Amygdala (tissue), 56 donors: ENCODE measurements around the gene MCUR1.
A peak's percentile ranks its signal among the peaks of the same experiment; 100 is the strongest.
"Not testable (repeated sequence)": the region's sequence is repeated elsewhere in the genome, so short reads cannot be mapped to it uniquely, and the experiment has no call there.

Experiments
- DNase-seq, 56 donors: peaks; one replicate each; lab custom pipeline; 2025; lab: John Stamatoyannopoulos, UW

The MCUR1 gene

GRCh38 chr6:13814176-13814937, at the start of gene MCUR1:
TSS of gene MCUR1 (minus strand) at chr6:13814557. CDS start at chr6:13814429, 128 bp downstream.
- DNase-seq: peak; percentile 20 to 95 (median 81)

- DNase-seq: no peak
These were observed 49.4 kb upstream of the MCUR1 start for GRCh38 chr6:13863699-13864155.

- not testable (repeated sequence) for DNase-seq
These were observed 46.3 kb upstream of the MCUR1 start for GRCh38 chr6:13860556-13861185.

- DNase-seq: peak in 3 of 56 donors; percentile 2 to 15 (median 6)
These were observed 45.7 kb upstream of the MCUR1 start for GRCh38 chr6:13859871-13860555.

DNA sequence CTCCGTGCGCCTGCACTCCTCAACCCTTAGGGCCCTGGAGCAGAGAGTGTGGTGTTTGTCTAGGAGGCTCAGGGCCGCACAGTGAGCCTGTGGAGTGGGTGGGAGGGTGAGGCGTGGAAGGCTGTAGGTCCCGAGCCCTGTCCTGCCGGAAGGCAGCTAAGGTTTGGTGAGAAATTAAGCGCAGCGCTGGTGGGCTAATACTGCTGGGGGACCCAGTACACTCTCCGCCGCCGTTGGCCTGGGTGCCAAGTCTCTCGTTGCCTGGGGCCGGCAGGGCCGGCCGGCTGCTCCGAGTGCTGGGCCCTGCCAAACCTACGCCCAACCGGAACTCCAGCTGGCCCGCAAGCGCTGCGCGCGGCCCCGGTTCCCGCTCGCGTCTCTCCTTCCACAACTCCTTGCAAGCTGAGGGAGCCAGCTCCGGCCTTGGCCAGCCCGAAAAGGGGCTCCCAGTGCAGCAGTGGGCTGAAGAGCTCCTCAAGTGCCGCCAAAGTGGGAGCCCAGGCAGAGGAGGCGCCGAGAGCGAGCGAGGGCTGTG, 40.4 kb upstream of the MCUR1 start:
- DNase-seq: no peak

DNA sequence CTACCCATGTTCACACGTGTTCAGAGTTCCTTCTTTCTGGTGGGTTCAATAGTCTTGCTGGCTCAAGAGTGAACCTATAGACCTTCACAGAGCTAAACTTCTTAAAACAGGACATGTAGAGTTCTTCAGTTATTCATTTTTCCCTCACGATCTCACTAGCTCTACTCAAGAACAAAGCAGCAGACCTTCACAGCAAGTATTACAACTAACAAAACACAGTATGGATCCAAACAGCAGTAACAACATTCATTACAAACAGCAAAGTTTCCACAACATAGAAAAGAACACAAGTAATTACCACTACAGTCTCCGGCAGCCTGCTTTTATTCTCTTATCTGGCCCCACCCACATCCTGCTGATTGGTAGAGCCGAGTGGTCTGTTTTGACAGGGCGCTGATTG, 39.5 kb upstream of the MCUR1 start:
- DNase-seq: no peak

DNA sequence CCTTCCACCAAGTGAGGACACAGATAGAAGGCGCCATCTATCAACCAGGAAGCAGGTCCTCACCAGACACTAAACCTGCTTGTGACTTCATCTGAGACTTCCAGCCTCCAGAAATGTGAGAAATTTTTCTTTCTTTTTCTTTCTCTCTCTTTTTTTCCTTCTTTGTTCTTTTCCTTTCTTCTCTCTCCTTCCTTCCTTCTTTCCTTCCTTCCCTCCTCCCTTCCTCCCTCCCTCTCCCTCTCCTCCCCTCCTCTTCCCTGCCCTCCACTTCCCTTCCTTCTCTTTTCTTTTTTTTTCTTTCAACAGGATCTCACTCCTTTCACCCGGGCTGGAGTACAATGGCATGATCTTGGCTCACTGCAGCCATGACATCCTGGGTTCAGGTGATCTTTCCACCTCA, 37.4 kb upstream of the MCUR1 start:
- no peak for DNase-seq

DNA sequence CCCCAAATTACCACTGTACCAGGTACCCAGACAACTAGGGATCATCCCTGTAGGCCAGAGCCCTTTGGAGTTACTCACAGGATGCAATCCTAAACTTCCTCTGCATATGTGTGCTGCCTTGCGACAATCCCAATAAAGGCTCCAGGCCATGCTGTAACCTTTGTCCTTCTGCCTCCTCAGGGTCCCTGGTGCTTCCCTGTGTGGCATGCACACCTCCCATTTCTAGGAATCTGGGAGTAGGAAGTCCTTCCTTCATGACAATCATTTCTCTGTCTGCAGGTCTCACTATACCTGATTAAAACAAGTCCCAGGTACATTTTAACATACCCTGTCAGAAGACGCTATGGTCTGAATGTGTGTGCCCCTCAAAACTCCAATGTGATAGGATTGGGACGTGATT, 37.0 kb upstream of the MCUR1 start:
- DNase-seq: no peak

DNA sequence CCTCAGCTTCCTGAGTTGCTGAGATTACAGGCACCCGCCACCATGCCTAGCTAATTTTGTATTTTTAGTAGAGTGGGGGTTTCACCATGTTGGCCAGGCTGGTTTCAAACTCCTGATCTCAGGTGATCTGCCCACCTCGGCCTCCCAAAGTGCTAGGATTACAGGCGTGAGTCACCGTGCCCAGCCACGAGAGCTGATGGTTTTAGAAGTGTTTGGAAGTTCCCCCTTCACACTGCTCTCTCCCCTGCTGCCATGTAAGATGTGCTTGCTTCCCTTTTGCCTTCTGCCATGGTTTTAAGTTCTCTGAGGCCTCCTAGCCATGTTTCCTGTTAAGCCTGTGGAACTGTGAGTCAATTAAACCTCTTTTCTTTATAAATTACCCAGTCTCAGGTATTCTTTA, 36.3 kb upstream of the MCUR1 start:
- not testable (repeated sequence) for DNase-seq

- no peak for DNase-seq
These were observed 34.3 kb upstream of the MCUR1 start for GRCh38 chr6:13848522-13849150.

- no peak for DNase-seq
These were observed 33.1 kb upstream of the MCUR1 start for GRCh38 chr6:13847326-13848050.

- DNase-seq: no peak
These were observed 32.5 kb upstream of the MCUR1 start for GRCh38 chr6:13846841-13847240.

GRCh38 chr6:13841936-13842335, 27.6 kb upstream of the MCUR1 start:
- no peak for DNase-seq

DNA sequence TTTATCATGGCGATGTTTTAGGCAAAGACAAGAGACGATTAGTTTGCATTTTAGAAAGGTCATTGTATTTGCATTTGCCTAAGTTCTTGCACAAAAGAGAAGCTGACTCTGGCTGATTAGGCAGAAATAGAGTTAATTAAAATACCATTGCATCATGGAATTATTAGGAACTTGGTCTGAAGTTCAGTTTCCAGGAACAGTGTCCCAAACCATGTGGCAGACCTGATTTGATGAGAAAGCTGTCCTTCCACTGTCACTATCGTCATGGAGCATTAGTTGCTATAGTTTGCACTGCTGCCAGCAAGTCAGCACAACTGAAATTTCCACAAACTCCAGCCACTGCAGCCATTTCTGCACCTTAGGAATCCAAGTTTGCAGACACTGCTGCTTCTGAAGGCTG, 24.3 kb upstream of the MCUR1 start:
- DNase-seq: no peak

DNA sequence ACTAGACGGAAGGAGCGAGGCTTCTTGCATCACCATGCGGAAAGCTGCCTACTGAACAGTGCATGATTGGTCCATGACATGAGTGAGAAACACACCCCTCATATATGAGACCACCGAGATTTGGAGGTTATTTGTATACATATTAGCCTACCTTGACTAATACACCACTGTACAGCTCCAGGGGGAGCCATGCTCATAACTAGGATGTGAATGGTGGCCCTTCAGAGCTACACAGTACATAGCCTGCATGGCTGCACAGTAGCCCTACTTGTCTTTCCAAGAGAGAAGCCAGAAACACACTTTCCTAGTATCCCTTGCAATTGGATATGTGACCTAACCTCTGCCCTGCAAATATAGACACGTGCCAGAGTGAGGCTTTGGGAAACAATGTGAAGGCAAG, 21.8 kb upstream of the MCUR1 start:
- DNase-seq: no peak

GRCh38 chr6:13834790-13835189, 20.4 kb upstream of the MCUR1 start:
- DNase-seq: no peak

DNA sequence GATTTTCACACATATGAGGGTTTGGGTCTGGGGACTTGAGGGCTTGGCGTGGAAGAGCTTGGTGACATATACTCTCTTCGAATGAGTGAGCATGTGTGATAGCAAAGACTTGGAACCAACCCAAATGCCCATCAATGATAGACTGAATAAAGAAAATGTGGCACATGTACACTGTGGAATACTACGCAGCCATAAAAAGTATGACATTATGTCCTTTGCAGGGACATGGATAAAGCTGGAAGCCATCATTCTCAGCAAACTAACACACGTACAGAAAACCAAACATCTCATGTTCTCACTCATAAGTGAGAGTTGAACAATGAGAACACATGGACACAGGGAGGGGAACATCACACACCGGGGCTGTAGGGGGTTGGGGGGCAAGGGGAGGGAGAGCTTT, 19.7 kb upstream of the MCUR1 start:
- not testable (repeated sequence) for DNase-seq

- DNase-seq: no peak
These were observed 18.4 kb upstream of the MCUR1 start for GRCh38 chr6:13832778-13833177.

GRCh38 chr6:13831615-13832014, 17.3 kb upstream of the MCUR1 start:
- DNase-seq: no peak

DNA sequence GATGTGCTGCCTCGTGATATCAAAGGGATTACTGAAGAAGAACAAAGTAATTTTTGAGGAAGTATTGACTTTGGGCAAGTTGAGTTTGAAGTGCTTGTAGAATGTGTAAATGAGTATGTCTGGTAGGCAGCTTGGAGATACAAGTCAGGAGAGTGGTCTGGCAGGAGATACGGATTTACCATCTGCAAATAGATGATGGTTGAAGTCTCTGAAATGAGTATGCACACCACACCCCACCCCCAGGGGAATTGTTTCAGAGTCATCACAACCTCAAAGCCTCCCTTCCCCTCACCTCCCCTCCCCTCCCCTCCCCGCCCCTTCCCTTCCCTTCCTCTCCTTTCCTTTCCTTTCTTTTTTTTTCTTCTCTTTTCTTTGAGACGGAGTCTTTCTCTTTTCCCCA, 16.4 kb upstream of the MCUR1 start:
- DNase-seq: no peak
